ENCODE measurements around the gene FEZ2.

The FEZ2 gene

DNA sequence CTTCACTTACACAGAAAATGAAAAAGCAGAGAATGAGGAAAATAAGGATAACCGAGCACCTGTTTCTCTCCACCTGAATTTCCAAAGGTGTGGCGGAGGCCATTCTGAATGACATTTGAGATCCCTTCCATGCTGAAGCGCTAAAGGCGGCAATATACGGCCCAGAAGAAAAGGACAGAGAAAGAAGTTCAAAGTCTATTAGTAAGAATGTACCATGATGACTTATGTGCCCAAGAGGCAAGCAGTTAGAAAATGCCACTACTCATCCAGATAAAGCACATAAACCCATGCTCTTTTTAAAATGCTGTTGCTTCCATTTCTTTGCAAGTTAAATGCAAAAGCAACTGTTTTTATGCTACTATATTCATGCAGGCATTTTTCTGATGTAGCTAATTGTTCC, 37.2 kb downstream of the FEZ2 start:
- no peak for DNase-seq

DNA sequence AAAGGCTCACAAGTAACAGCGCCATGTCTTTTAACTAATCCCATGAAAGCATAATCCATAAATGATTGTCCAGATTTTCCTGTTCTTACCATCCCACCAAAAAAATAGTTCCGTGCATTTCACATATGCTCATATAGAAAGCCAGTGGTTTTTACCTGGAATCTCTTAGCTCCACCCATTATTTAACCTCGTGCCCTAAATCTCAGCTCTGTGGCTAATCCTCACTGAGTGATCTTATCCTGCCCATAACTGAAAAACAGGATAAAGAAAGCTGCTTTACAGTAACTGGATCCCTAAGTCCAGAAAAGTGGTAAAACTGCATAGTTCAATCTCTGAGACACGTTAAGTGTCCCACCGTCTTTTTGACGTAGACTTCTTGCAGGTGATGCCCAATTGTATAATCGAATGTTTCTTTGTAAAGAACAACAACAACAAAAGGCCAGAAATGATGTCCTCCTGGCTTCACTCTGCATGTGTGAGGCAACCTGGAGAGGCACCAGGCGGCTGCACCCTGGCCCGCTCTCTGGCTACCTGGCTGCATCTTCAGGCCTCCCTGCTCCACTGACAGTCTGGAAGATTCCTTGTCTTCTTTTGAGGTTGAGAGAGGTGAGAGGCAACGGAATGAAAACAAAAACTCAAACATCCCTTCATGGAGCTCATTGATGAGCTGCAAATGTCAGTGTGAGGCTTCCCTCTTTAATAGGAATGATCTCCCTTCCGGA, 38.6 kb downstream of the FEZ2 start:
- no peak for DNase-seq

DNA sequence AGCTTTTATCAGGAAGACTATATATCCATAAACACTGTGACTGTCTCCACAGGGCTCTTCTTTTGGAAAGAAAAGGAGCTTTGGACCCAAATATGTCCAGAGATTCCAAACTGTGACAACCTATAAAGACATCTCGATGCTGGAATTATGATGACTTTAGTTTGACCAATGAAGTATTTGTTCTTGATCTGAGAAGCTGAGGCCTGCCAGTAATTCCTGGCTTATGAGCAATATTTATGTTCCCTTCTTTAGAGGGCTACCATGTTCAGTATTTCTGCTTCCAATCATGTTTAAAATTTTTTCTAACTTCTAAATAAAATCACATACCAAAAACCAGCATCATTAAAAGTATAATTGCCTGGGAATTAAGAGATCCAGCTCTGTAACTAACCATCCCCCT, 41.1 kb downstream of the FEZ2 start:
- DNase-seq, result no peak

DNA sequence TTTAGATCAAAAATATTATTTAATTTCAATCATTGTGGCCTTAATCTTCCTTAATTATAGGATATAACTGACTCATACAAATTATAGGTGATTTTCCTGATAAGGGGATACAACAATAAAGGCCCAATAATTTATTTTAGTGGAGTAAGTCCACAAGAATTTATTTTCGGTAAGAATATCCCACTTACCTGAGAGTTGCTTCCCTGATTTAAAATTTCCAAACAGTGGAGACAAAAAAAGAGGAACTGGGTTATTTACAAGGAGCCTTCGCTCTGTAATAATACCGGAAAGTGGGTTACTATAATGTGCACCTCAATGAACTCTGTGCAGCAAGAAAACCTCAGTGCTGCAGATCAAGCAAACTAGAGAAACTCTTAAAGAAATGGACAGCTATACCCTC, 42.2 kb downstream of the FEZ2 start:
- DNase-seq, result no peak

DNA sequence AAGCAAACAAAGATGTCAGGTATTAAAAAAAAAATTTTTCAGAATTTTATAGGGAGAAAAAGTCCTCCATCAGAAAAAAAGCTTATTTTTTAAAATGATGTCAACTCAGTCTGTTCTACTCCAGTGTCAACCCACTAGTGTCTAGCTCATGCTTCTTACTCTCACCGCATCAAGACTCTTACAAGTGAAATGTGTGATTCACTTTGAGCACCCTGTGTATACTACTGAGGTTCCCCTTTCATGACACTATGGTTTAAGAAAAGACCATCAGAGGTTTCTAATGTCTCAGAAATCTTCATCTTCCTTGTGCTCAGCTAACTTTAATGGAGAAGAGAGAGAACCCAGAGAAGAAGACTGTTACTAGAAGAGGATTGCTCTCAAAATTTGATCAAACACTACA, 43.4 kb downstream of the FEZ2 start:
- DNase-seq, result no peak

DNA sequence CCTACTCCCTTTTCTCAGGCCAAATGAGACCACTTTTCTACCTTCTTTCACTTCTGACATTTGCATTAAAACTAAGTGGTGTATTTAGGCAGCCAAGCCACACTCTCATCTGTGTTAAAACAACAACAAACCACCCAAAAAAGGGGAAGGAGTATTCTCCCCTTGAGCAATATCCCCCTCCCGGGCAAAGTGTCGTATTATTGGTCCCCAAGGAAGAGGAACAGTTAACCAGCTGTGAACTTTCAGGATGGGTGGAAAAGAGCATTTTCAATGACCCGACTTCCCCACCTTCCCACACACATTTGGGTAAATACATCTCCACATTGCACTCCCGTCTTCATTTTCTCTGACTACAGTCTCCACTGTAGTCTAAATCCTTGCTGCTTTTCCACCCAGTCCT, 44.3 kb downstream of the FEZ2 start:
- no peak for DNase-seq

DNA sequence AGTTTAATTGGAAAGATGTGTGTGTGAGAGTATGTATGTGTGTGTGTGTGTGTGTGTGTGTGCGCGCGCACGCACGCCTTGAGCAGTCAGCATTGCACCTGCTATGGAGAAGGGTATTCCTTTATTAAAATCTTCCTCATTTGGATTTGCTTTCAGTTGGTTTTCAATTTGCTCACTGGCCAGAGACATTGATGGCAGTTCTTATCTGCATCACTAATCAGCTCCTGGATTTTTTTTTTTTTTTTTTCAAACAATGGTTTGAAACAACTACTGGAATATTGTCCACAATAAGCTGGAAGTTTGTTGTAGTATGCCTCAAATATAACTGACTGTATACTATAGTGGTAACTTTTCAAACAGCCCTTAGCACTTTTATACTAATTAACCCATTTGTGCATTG, 48.0 kb downstream of the FEZ2 start:
- DNase-seq, result no peak

DNA sequence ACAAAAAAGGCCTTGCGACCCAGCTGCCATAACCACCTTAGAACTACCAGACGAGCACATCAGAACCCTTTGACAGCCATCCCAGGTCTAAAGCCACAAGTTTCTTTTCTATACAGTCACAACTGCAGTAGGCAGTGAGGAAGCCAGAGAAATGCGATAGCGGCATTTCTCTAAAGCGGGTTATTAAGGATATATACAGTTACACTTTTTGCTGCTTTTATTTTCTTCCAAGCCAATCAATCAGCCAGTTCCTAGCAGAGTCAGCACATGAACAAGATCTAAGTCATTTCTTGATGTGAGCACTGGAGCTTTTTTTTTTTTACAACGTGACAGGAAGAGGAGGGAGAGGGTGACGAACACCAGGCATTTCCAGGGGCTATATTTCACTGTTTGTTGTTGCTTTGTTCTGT, 48.8 kb downstream of the FEZ2 start:
- DNase-seq, result peak in 1 of 5 donors; percentile 4

DNA sequence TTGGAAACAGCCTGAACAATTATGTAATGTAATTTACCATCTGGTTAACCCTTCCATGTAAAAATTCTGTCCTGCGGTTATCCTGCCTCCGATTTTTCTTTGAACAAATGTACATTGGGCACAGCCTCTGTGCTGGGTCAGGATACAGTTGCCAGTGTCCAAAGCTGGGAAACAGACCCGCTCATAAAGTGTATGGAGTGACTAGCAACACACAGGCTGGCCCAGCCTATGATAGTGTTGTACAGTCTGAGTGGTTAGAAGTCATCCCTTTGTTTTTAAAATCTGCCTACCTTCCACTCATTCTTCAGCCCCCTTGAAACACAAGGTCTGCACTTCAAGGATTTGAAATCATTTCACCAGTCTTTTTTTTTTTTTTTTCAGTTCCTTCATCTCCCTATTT, 50.1 kb downstream of the FEZ2 start:
- DNase-seq, result no peak

DNA sequence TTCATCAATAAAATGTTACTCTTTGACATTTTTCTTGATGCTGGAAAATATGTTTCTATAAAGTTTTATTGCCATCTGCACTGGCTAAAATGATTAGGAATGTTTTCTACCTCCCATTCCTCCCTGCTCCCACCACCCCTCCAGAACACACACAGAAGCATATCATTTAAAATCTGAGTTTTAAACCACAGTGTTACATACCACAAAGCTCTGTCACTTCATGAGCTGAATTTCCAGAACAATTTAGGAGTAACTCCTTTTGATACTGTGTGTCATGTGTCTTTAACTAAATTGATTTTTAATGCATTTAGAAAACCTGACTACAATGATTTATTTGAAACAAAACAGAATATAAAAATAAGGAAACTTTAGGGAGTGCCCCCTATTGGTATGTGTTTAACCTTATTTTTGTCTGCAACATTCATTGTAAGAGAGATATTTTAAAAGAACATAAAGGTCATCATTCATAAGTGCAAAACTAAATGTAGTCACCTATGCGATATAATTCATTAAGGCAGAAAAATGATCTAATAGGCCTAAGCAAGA, 52.0 kb downstream of the FEZ2 start:
- no peak for DNase-seq

DNA sequence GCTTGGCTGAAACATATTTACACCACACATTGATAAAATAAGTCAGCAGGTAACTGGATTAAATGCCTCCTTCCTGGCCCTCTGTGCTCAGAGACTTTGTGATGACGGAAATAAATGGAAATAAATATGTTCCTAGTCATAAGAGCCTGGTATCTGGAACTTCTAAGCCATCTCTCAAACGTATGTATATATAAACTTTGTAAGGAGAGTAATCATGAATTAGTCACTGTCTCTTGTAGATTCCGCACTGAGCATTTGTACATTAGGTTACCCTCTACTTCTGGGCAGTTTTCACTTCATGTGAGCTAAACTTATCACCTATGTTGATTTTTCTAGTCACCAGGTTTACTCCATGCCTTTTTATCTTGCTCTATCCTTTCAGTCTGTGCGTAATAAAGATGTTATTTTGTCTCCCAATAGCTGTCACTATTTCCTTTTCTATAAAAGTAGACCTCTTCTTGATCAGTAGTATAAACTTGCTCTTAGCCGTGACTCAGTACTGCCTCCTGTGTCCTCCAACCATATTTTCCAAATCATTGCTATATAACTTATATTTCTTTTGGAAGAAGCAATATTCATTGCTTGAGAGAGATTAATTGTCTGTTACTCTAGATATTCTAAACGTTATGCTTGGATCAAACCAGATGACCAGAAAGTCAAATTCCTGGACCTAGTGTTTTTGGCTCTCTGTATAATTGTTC, 53.2 kb downstream of the FEZ2 start:
- DNase-seq, result no peak

DNA sequence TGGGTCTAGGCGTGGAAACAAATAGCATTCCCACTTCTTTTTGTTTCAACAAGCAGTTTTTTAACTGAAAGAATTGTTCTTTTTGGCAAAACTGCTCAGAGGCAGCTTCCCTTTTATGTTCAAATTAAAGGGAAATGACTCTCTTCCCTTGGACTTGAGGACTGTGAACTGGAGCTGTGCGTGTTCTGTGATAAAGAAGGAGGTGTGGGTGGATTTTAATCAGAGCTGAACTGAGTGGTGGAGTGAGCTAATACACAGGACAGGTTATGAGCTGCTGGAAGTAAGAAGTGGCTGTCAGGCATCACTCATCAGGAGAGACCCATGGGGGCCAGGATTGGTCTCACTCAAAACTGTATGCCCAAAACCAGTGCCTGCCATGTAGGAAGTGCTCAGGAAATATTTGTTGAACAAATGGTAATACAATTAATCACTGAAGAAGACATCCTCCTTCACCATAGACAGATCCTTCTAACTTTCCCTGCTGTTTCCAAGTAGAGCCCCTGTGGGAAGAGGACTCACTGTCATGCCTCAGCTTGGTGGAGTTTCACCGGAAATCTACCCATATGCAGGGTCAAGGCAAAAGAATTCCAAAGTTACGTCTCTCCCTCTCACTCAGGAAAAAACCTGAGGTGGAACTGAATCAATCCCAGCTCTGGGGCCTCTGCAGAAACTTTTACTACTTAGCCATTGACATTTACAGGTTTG, 55.9 kb downstream of the FEZ2 start:
- no peak for DNase-seq

DNA sequence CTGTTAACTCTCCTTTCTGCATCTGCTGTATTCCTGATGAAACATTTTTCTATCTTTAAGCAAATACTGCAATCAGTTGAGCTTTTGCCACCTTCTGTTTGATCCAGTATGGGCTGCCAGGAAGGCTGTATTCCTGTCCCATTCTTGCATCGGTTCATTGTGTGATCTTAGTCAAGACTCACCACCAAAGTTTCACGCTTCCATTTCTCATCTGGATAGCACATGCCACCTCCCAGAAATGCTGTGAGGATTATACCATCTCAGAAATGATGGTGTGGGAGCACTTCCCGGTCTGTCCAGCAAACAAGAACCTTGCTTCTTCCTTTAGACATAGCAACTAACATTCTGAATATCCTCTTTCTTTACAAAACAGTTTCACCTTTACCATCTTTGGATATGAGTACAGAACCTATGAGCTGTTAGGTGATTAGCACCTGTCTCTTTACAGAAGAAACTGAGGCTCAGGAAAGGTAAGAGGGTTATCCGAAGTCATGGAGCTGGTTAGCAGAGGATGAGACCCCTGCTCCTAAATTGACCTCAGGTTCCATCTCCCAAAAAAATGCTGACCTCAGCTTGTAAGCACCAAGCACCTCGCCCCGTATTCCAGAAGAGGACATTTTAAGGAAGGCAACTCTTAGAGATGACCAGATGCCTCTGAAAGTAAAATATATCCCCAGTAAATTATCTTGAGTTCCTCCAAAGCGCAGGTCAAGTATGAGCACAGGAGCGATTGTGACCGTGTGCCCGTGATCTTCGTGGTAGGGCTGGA, 56.8 kb downstream of the FEZ2 start:
- DNase-seq, result no peak

DNA sequence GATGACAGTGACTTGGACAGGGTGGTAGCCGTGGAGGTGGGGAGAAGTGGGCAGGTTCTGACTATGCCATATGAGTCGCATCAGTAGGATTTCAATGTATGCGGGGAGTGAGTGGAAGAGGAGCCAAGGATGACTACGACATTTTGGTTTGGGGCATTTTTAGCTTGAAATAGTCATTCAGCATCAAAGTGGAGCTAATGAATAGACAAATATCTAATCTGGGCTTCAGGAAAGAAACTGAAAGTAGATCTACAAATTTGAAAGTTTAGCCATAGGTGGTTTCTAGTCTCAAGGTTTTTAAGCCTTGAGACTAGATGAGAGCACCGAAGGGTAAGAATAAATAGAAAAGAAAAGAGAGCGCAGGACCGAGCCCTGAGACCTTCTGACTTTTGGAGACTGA, 58.3 kb downstream of the FEZ2 start:
- DNase-seq, result no peak

DNA sequence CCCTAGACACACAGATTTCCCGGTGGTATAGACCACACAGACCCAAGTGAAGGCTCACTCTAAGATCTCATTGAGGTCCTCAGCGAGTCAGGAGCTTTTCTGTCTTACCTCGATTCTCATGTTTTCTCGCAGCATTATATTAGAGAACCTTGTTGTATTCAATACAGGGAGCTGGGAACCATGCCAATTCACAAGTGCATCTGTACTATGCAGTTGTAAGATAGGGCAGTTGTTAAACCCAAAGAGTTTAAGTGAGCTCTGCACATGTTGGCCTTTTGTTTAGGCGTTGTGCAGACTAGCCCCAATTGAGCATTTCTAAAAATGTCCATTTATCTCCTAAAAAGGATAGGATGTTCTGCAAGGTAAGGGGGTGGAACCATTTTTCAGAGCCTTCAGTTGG, 59.6 kb downstream of the FEZ2 start:
- DNase-seq, result no peak

DNA sequence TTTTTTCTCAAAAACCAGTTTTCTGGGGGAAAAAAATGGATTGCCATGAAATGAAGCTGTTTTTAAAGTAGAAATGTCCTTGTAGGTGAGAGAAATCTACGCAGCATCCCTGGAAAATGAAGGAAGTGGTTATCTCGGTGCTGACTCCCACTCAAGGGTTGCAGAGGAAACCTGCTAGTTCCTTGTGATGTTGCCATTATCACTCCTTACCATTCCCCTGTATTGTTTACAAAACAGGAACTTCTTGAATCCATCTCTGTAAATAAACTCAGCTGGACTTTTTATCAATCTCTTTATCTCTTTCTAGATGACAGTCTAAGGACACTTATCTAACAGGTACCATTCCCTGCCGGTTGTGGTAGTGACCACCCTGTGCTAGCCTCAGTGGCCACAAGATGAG, 61.2 kb downstream of the FEZ2 start:
- no peak for DNase-seq

DNA sequence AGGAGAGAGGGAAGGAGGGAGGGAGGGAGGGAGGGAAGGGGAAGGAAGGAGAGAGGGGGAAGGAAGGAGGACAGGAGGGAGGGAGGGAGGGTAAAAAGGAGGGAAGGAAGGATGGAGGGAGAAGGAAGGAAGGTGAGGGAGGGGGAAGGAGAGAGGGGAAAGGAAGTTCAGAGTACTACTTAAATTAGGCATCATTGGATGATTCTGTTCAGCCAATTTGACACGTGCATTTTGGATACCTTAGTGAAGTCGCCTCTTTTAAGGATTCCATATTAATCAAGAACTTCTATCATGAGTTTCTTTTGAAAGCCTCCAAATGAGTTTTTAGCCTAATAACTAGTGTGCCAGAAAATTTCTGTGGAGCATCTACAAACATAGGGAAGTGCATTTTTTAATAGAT, 62.9 kb downstream of the FEZ2 start:
- DNase-seq, result no peak

DNA sequence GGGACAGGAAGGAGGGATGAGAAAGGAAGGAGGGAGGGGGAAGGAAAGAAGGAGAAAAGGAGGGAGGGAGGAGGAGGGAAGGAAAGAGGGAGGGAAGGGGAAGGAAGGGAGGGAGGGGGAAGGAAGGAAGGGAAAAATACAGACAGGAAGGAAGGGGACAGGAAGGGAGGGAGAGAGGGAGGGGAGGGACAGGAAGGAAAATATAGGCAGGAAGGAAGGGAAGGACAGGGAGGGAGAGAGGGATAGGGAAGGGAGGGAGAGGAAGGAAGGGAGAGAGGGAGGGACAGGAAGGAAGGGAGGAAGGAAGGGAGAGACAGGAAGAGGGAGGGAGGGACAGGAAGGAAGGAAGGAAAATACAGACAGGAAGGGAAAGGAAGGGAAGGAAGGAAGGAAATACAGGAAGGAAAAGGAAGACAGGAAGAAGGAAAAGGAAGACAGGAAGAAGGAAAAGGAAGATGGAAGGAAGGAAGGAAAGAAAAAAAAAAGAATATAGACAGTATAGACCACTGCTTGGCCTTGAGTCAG, 63.6 kb downstream of the FEZ2 start:
- DNase-seq, result no peak

DNA sequence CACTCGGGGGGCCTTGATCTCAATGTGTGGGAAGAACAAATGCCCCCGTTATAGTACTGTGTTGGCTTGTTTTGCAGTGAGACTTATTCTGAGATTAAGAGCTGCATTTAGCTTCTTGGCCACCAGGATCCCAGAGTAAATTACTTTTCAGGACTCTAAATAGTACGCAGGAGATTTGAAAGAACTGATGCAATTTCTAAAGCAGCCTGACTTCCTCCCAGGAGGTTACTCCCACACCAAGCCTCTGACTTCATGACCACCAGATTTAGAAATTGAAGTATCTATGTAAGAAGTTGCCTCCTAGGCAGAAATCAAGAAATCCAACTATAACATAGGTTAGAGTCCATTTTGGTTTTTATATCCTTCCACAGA, 67.0 kb downstream of the FEZ2 start:
- DNase-seq, result no peak

DNA sequence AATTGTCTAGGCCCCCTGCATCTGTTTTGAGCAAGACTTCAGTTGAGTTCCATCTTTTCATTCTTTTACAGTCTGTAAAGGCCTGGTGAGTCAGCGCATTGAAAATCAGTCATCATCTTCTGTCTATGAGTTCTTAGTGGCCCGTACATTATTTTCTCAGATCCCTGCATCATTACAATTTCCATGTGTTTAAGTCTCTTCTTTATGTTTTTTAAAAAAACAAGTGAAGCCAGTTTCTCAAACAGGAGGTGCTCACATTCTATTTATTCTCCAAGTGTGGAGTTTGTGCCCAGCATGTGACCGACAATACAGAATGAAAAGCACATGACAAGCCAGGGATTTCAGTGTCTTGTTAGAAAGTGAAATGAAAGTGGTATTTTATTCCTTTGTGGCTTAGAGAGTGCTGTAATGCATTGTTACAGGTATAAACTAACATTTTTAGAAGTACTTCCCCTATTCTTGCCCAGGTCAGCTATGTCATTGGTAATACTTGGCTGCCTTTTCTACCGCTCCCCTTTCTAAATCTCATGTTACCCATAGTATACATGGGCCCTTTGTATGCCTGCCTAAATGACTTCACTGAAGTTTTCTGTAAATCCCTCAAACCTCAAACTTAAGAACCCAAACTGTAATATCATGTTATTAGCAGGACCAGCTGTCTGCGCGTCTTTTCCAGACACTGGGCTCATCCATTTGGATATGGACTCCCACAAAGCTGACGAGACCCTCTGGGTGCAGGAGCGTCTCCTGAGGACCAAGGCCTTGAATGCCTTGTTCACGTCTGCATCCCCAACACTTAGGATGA, 67.6 kb downstream of the FEZ2 start:
- no peak for DNase-seq

DNA sequence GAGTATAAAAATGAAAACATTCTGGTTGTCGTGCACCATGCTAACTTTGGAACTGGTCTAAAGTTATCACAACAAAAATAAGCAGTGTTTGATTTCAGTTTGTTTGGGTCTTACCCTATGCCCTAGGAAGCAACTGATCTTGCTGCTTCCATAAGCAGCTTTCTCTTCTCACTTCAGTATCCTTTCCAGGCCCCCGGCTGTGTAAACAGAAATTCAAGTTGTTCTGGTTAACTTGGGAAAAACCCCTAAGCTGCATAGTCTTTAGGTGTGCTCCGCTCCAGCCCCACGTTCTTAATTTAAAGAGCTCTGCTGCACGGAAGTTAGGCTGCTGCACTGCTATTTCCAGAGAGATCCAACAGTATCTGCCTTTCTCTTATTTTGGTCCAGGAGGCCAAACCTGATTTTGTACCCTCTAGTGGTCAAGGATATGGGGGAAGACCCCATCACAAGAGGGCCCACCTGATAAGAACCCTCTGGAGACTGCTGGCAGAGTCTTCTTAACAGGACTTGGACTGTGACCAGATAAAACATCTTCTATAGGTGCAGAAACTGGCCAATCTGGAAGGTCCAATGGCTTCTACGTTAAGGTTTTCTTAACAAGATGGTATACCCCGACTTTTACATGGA, 69.1 kb downstream of the FEZ2 start:
- no peak for DNase-seq

DNA sequence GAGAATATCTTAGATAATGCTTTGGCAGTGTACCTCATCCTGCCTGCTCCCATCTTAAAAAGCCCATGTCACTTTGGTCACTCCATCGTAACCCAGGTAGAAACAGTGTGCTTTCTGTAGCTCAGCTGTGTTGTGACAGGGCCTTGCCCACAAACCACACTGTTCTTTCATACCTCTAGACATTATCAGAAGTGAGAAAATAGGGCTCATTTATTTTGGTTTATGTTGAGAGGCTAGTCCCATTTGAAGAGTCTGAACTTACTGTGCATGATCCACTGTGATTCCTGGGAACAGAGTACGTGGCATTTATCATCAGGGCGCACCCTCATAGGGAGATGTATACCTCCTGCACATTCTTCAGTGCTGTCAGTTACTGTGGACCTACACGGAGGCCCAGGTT, 69.7 kb downstream of the FEZ2 start:
- no peak for DNase-seq
